ENCODE results near the gene LPGAT1. TPM values are rescaled to one million over a fixed set of nuclear protein-coding genes. Genes with fewer than 3 reads are reported as not detected.

The LPGAT1 gene
- total RNA-seq, 1 experiment from 2014 or later, result 50.6 TPM

DNA sequence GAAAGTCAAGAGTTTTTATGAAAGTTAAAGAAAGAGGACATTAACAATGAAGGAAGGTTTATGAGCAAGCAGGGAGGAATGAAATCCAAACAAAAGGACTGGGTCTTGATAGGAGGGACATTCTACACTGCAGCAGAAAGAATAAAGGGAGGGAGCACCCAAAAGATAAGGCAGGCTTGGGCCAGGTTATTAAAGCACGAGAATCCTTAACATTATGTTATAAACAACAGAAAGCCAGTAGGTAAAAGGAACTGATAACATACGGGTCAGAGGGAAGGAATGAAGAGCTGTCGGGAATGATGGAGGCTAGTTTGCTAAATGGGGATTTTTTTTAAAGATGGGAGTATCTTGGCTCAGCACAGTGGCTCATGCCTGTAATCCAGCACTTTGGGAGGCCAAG is 19.4 kb downstream of the LPGAT1 start (continued):
- TF ChIP-seq TCF7L2 (IDR thresholded peaks at IDR 0.05; ENCODE audit: borderline replicate concordance, extremely low read depth, insufficient read depth, insufficient read length) (no peak), EZH2phosphoT487 (IDR thresholded peaks at IDR 0.05; ENCODE audit: borderline replicate concordance) (no peak), FOSL1 (IDR thresholded peaks at IDR 0.05; ENCODE audit: low read depth) (no peak)
- TF ChIP-seq, protein P1, sequence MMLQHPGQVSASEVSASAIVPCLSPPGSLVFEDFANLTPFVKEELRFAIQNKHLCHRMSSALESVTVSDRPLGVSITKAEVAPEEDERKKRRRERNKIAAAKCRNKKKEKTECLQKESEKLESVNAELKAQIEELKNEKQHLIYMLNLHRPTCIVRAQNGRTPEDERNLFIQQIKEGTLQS (IDR thresholded peaks at IDR 0.05), result no peak
- TF ChIP-seq, protein P2, sequence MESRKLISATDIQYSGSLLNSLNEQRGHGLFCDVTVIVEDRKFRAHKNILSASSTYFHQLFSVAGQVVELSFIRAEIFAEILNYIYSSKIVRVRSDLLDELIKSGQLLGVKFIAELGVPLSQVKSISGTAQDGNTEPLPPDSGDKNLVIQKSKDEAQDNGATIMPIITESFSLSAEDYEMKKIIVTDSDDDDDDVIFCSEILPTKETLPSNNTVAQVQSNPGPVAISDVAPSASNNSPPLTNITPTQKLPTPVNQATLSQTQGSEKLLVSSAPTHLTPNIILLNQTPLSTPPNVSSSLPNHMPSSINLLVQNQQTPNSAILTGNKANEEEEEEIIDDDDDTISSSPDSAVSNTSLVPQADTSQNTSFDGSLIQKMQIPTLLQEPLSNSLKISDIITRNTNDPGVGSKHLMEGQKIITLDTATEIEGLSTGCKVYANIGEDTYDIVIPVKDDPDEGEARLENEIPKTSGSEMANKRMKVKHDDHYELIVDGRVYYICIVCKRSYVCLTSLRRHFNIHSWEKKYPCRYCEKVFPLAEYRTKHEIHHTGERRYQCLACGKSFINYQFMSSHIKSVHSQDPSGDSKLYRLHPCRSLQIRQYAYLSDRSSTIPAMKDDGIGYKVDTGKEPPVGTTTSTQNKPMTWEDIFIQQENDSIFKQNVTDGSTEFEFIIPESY (IDR thresholded peaks at IDR 0.05; ENCODE audit: extremely low read depth, insufficient replicate concordance, low read length), result no peak

DNA sequence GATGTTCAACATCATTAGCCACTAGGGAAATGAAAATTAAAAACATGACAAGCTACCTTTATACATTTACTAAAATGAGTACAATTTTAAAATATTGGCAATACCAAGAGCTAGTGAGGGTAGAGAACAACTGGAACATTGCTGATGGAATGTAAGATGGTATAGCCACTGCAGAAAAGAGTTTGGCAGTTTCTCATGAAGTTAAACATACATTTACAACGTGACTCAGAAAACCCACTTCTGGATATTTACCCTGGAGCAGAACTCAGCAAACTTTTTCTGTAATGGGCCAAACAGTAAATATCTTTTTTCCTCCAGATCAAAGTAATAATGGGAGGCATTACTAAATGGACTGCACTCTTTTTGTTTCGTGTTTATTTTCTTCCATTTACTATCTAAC is 22.1 kb downstream of the LPGAT1 start:
- intact Hi-C loops (cut with micrococcal nuclease), result no loop called here
- Histone ChIP-seq H3K27ac (ENCODE audit: low read depth, low read length) (no peak overlapping the region), H3K36me3 (ENCODE audit: control insufficient read depth in 1 of 2, insufficient read depth in 2 of 2, low read length in 2 of 2) (no peaks in the 10 kb centered on the region), H3K9me2 (ENCODE audit: insufficient read depth) (no peaks in the 10 kb centered on the region), H3K79me2 (ENCODE audit: insufficient read depth, low read length) (no peaks in the 10 kb centered on the region; the same call in 1 of the 2 replicates), H4K20me1 (ENCODE audit: insufficient read depth) (no peaks in the 10 kb centered on the region), H3K4me3 (replicated peaks in 1 of 2; ENCODE audit: low read depth in 1 of 2, low read length in 2 of 2) (no peak overlapping the region), H3K9me3 (ENCODE audit: control insufficient read depth in 1 of 2, insufficient read depth in 1 of 2, low read depth in 1 of 2, low read length in 2 of 2) (no peaks in the 10 kb centered on the region), H3K9ac (ENCODE audit: low read length) (no peak overlapping the region), H3K27me3 (ENCODE audit: insufficient read depth, low read length) (no peaks in the 10 kb centered on the region), H2AFZ (ENCODE audit: low read depth, low read length, poor library complexity, severe bottlenecking) (no peak overlapping the region), H3K4me1 (ENCODE audit: control insufficient read depth in 1 of 2, insufficient read depth in 2 of 2, low read length in 2 of 2) (no peaks in the 10 kb centered on the region), H3K4me2 (ENCODE audit: low read length) (no peak overlapping the region)
- BruUV-seq (replicated peaks), result no TSS peak
- ATAC-seq (no peak), DNase-seq (ENCODE audit: low read depth, low spot score) (no peak)
- TF ChIP-seq YY1 (IDR thresholded peaks at IDR 0.05; ENCODE audit: extremely low read depth, insufficient replicate concordance, low read depth, low read length) (no peak), POLR2A (IDR thresholded peaks at IDR 0.05; ENCODE audit: borderline replicate concordance, extremely low read depth, insufficient read depth, insufficient read length) (no peak), EGR1 (IDR thresholded peaks at IDR 0.05; ENCODE audit: low read depth) (no peak), SRF (IDR thresholded peaks at IDR 0.05; ENCODE audit: low read depth) (no peak), CEBPB (IDR thresholded peaks at IDR 0.05; ENCODE audit: low read depth) (no peak), TCF7L2 (IDR thresholded peaks at IDR 0.05; ENCODE audit: borderline replicate concordance, extremely low read depth, insufficient read depth, insufficient read length) (no peak), SIN3A (IDR thresholded peaks at IDR 0.05; ENCODE audit: low read depth) (no peak), POLR2AphosphoS5 (IDR thresholded peaks at IDR 0.05; ENCODE audit: low read depth, low read length) (no peak), SP1 (IDR thresholded peaks at IDR 0.05; ENCODE audit: low read depth) (no peak)
- TF ChIP-seq, protein P3, sequence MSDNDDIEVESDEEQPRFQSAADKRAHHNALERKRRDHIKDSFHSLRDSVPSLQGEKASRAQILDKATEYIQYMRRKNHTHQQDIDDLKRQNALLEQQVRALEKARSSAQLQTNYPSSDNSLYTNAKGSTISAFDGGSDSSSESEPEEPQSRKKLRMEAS (IDR thresholded peaks at IDR 0.05), result no peak
- TF ChIP-seq, protein P4, sequence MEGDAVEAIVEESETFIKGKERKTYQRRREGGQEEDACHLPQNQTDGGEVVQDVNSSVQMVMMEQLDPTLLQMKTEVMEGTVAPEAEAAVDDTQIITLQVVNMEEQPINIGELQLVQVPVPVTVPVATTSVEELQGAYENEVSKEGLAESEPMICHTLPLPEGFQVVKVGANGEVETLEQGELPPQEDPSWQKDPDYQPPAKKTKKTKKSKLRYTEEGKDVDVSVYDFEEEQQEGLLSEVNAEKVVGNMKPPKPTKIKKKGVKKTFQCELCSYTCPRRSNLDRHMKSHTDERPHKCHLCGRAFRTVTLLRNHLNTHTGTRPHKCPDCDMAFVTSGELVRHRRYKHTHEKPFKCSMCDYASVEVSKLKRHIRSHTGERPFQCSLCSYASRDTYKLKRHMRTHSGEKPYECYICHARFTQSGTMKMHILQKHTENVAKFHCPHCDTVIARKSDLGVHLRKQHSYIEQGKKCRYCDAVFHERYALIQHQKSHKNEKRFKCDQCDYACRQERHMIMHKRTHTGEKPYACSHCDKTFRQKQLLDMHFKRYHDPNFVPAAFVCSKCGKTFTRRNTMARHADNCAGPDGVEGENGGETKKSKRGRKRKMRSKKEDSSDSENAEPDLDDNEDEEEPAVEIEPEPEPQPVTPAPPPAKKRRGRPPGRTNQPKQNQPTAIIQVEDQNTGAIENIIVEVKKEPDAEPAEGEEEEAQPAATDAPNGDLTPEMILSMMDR (IDR thresholded peaks at IDR 0.05 in 2 of 3, conservative IDR thresholded peaks at IDR 0.05 in 1 of 3; ENCODE audit: borderline replicate concordance in 1 of 3, insufficient read depth in 1 of 3, low read depth in 2 of 3, low read length in 2 of 3), result no peak
- POLR2A ChIA-PET, result no interaction called here
- RAD21 ChIA-PET (ENCODE audit: low non-redundant PET in 1 of 2, low total read pairs in 2 of 2, uncharacterized antibody in 2 of 2, unreplicated experiment in 2 of 2), result no interaction called here
- CTCF ChIA-PET, result no interaction called here

Data from HCT116 (cell line).